ENCODE data around the gene LDLRAD2.

The LDLRAD2 gene

GRCh38 chr1:21857142-21857839 is 45.2 kb downstream of the LDLRAD2 start:
- TF ChIP-seq GABPA (IDR thresholded peaks at IDR 0.05; ENCODE audit: low read depth) (no peak), POLR2AphosphoS5 (IDR thresholded peaks at IDR 0.05; ENCODE audit: low read depth) (no peak), SPI1 (IDR thresholded peaks at IDR 0.05; ENCODE audit: borderline replicate concordance, low read depth) (no peak), REST (IDR thresholded peaks at IDR 0.05; ENCODE audit: insufficient replicate concordance, low read depth) (no peak), CTCF (IDR thresholded peaks at IDR 0.05; ENCODE audit: insufficient read depth, low read length) (no peak)
- Histone ChIP-seq H3K4me3 (replicated peaks; ENCODE audit: insufficient read depth, low read length) (no peak overlapping the region), H3K27ac (replicated peaks) (no peak overlapping the region), H3K27me3 (ENCODE audit: insufficient read depth, poor library complexity, severe bottlenecking) (no peaks in the 10 kb centered on the region)
- peak in 1 of 2 experiments; percentile 26 for DNase-seq (ENCODE audit: low read depth in 1 of 2, low spot score in 1 of 2)

- TF ChIP-seq POLR2AphosphoS5 (IDR thresholded peaks at IDR 0.05; ENCODE audit: low read depth) (no peak), GABPA (IDR thresholded peaks at IDR 0.05; ENCODE audit: low read depth) (no peak), SPI1 (IDR thresholded peaks at IDR 0.05; ENCODE audit: borderline replicate concordance, low read depth) (no peak), CTCF (IDR thresholded peaks at IDR 0.05; ENCODE audit: insufficient read depth, low read length) (no peak), REST (IDR thresholded peaks at IDR 0.05; ENCODE audit: insufficient replicate concordance, low read depth) (no peak)
Observed at GRCh38 chr1:21857840-21858670, 46.0 kb downstream of the LDLRAD2 start.

GRCh38 chr1:21859669-21860179 is 47.7 kb downstream of the LDLRAD2 start:
- H3K27ac ChIP-seq (replicated peaks): no peak overlapping the region
- TF ChIP-seq CTCF (IDR thresholded peaks at IDR 0.05; ENCODE audit: insufficient read depth, low read length) (no peak), SPI1 (IDR thresholded peaks at IDR 0.05; ENCODE audit: borderline replicate concordance, low read depth) (no peak), POLR2AphosphoS5 (IDR thresholded peaks at IDR 0.05; ENCODE audit: low read depth) (no peak), REST (IDR thresholded peaks at IDR 0.05; ENCODE audit: insufficient replicate concordance, low read depth) (no peak), GABPA (IDR thresholded peaks at IDR 0.05; ENCODE audit: low read depth) (no peak)
- H3K27me3 ChIP-seq (ENCODE audit: insufficient read depth, poor library complexity, severe bottlenecking): no peaks in the 10 kb centered on the region
- DNase-seq (ENCODE audit: low read depth in 1 of 2, low spot score in 1 of 2): no peak
- no peak overlapping the region for H3K4me3 ChIP-seq (replicated peaks; ENCODE audit: insufficient read depth, low read length)

More at GRCh38 chr1:21857840-21858670, 46.0 kb downstream of the LDLRAD2 start:
- H3K27me3 ChIP-seq (ENCODE audit: insufficient read depth, poor library complexity, severe bottlenecking): no peaks in the 10 kb centered on the region
- no peak overlapping the region for H3K4me3 ChIP-seq (replicated peaks; ENCODE audit: insufficient read depth, low read length)
- no peak overlapping the region for H3K27ac ChIP-seq (replicated peaks)
- no peak for DNase-seq (ENCODE audit: low read depth in 1 of 2, low spot score in 1 of 2)
